Mucosa of gallbladder (tissue), 1 donor: ENCODE data around the gene SYNE4. TPM values are rescaled to one million over a fixed set of nuclear protein-coding genes. Genes with fewer than 3 reads are reported as not detected.

Experiments used
- DNase-seq: peaks from one replicate; pipeline ENCODE4 v3.0.0-alpha.2; 2020; ENCODE audit warnings: low spot score
- total RNA-seq: library from RNA; stranded (reverse); gene quantifications from one replicate; pipeline ENCODE4 v1.2.1, GENCODE V29; 2021
- donor health status: DM: no; HTN: no; CAD: no.

Gene SYNE4
- total RNA-seq, 1 donor from 2014 or later = 17.4 TPM

DNA sequence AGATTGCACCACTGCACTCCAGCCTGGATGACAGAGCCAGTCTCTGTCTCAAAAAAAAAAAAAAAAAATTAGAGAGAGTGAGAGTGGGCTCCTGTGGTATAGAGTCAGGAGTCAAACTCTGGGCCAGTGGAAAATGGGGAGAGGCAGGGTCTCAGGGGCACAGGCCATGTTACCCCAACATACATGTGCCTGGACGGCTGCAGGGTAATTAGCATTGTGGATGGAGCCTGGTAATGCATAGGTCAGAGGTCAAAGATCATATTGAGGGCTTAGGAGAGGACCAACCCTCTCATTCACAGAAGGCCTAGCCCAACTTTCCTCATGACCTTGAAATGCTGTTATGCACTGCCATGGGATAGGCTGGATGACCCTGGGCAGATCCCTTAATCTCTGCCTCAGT lies 16.9 kb upstream of the SYNE4 start:
- no peak for DNase-seq

DNA sequence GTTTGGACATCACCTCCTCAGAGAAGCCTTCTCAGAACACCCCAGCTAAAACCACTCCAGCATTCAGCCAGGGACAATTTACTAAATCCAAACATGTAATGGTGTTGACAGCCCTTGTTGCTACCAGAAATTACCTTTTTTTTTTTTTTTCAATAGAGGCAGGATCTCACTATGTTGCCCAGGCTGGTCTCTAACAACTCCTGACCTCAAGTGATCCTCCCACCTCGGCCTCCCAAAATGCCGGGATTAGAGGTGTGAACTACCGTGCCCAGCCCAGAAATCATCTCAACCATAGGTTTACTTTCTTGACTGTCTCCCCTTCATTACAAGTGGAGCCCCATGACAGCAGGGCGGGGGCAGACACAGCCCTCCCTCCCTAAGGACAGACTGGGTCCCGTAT lies 14.8 kb upstream of the SYNE4 start:
- DNase-seq = no peak

GRCh38 chr19:36019061-36019670 lies 10.6 kb upstream of the SYNE4 start:
- no peak for DNase-seq

DNA sequence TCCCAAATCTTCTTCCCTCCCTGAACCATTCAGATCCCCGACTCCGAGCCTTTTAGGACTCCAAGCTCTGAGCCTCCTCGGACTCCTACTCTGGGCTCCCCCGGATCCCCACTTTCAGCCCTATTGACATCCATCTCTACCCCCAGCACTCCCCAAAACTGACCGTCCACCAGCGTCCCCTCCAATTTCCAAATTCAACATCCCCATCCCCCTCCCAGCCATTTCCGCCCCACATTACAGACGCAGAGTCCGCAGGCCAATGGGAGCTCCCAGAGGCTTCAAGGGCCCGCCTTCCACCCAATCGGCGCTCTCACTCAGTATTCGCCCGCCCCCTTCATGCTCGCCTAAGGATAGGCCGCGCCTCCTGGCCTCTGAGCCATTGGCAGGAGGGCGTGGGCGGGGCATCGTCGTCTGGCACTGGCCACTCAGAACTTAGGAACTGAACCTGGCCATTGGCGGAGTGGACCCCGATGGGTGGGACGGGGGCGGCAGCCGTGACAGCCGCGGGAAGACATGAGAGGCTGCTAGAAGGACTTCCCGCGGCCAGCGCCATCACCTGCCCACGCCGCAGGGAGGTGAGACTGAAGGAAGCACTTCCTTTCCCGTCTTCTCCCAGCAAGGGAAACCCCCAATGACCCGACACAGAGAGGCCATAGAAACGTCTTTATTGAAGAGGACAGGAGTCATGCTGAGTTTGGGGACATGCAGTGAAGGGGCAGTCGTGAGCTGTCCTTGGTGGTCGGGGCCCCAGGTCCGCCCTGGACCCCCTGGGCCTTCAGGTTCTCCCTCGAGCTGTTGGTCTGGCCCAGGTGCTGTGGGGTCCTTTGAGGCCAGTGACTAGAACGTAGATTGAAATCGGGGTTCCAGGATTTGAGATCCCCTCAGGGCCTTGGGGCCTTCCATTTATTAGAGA lies 5.7 kb upstream of the SYNE4 start, which contains the start of gene ALKBH6:
Gene ALKBH6, minus strand, starts transcription at position 202 of the 913 bp plus-strand sequence. CDS start 816 bp downstream, outside the sequence.
- DNase-seq = peak; percentile 100

- no peak for DNase-seq
Observed at GRCh38 chr19:36013280-36014011, 4.8 kb upstream of the SYNE4 start.

- DNase-seq = no peak
Observed at GRCh38 chr19:36010402-36010801, 1.8 kb upstream of the SYNE4 start.

GRCh38 chr19:36009633-36010379 lies 1.2 kb upstream of the SYNE4 start:
- no peak for DNase-seq

DNA sequence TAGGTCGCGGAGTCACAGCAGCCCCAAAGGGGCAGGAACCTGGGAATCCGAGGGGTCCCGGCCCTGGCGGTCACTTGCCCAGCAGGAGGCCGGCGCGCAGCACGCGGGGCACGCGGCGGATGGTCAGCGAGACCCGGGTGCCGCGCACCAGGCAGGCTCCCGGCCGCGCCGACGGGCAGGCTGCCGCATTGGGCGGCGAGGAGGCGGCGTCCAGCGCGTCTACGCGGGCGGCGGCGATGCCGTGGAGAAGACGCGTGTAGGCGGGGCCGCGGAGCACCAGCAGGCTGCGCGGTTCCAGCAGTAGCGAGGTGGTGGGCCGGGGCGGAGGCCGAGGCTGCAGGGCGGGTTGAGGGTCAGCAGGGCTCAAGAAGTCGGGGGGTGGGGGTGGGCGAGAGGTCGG lies 607 bp upstream of the SYNE4 start:
- DNase-seq = peak; percentile 65

GRCh38 chr19:36006955-36007354 lies 1.7 kb downstream of the SYNE4 start:
- no peak for DNase-seq

GRCh38 chr19:36003284-36003683 lies 5.3 kb downstream of the SYNE4 start:
- no peak for DNase-seq

DNA sequence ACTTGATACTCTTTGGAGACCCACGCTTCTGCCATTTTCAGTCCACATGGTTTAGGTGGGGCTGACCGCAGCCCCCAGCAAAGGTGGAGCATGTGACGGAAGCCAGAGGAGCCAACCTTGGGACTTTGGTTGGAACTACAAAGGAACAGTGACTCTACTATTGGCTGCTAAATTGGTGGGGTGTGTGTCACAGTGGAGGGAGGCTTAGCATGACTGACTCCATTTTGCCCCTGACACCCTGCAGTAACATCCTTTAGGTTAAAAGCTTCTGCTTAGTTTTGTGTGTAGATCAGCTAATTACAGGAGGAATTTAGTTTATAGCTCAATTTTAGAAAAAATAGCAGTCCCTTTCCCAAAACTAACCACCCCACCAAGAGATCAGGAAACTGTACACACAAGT lies 7.0 kb downstream of the SYNE4 start:
- DNase-seq = no peak

DNA sequence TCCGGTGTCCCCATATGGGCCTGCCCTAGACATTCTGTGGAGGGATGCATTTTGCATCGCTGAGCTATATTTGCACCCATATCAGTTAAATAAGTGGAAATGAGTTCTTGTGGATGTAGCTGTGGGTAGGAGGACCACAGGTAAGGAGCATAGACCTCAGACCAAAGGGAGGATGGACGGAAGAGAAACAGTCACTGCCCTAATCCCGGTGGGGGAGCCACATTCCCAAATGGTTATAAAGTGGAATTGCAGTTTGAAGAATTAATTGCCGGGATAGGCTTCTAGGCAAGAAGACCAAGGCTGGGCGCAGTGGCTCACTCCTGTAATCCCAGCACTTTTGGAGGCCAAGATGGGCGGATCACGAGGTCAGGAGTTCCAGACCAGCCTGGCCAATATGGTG lies 11.8 kb downstream of the SYNE4 start:
- no peak for DNase-seq

- DNase-seq = peak; percentile 96
Observed at GRCh38 chr19:35995048-35995993, 13.3 kb downstream of the SYNE4 start, which contains the start of gene SDHAF1. TSS of gene SDHAF1 (plus strand) at chr19:35995188. CDS start at chr19:35995275, 87 bp downstream.

DNA sequence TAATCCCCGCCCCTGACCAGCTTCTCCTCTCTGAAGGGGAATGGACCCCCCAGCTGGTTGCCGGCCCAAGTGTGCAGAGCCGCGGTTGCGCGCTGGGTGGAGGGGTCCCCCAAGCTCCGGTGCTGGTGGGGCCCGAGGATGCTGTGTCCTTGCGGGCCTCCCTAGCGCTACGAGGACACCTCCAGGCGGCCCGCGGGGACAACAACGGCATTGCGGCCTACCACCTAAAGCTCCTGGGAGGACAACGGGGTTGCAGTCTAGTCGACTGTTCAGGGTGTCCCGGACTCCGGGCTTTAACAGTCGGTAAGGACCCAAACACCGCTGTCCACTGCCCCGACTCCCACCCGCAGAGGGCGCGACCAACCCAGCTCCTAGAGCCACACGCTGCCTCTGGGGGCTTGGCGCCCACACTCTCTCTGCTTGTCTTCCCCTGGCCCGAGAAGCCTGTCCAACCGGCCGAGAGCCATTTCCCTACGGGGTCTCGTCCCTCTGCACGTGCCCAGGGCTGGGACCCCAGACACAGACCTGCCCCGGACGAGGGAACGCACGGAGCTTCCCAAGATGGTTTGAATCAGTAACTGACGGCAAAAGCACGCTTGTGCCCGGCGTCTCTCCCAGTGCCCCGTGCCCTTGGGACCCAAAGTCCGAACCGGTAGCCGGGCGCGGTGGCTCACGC lies 14.6 kb downstream of the SYNE4 start:
- DNase-seq = no peak

DNA sequence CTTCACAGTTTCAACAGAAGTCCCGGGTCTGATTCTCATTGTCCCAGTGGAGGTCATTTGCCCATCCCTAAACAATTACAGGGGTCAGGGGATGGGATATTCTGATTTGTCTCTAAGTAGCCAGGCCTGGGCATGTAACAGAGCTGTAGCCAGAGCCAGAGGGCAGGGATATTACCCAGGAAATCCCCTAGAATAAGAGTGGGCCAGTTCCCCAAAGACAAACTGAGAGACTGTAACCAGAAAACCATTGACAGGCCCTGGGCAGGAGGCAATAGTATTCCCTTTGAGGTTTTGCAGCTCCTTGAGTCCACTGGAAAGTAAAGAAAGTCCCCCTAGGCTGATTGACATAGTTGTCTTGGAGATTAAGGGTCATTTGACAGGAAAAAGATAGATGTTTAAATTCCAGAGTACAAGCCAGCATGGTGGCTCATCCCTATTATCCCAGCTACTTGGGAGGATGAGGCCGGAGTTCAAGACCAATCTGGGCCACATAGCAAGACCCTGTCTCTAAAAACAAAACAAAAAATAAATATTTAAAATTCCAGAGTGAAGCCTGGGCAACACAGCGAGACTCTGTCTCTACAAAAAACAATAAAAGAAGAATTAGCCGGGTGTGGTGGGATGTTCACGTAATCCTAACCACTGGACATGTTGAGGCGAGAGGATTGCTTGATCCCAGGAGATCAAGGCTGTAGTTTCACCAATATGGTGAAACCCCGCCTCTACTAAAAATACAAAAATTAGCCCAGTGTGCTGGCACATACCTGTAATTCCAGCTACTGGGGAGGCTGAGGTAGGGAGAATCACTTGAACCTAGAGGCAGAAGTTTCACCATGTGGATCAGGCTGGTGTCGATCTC lies 15.5 kb downstream of the SYNE4 start:
- DNase-seq = no peak

DNA sequence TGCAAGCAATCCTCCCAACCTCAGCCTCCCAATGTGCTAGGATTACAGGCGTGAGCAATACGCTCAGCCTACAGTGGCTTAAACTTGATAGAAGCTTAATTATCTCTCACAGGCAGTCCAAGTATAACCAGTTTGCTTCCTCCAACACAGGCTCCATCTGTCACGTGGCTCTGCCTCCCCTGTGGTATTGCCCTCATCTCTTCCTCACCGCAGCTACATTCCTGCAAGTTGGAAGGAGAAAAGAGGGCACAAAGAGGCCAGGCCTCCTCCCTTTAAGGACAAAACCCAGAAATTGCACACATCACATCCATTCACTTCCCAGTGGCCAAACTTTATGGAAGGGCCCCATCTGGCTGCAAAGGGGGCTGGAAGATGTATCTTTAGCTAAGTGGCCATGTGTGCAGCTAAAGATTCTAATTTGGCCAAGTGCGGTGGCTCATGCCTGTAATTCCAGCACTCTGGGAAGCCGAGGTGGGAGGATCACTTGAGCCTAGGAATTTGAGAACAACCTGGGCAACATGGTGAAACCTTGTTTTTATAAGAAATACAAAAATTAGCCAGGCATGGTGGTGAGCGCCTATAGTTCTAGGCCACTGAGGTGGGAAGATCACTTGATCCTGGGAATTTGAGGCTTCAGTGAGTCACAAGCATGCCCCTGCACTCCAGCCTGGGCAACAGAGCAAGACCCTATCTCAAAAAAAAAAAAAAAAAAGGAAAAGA lies 16.7 kb downstream of the SYNE4 start:
- no peak for DNase-seq

GRCh38 chr19:35990771-35991730 lies 17.6 kb downstream of the SYNE4 start:
- no peak for DNase-seq
